CD4-positive, alpha-beta memory T cell (primary cell): ENCODE measurements around the gene ARMC10. TPM values are rescaled to one million over a fixed set of nuclear protein-coding genes. Genes with fewer than 3 reads are reported as not detected.

Experiments
- CTCF ChIA-PET: fragments of 350-600 bp; sonication (Branson Sonifier 250); formaldehyde crosslinking; loops from one replicate; lab custom pipeline; 2021; ENCODE audit warnings: inconsistent platforms; ENCODE audit not compliant: partially characterized antibody; lab: Charles Lee
- POLR2A ChIA-PET: fragments of 350-600 bp; sonication (Branson Sonifier 250); formaldehyde crosslinking; loops from one replicate; lab custom pipeline; 2021; ENCODE audit not compliant: partially characterized antibody; lab: Charles Lee
- DNase-seq, 5 donors: peaks; one replicate each; pipeline versions ENCODE4 v3.0.0 to v3.0.0-alpha.2; 2020 to 2022; ENCODE audit warnings: mixed read lengths in 1 of 5
- H3K27ac ChIP-seq: one replicate; pipeline ENCODE4 v1.7.0; 2013; ENCODE audit warnings: low read depth, low read length
- H3K27me3 ChIP-seq: 2 replicates; pipeline ENCODE4 v1.7.0; 2013; ENCODE audit warnings: mild to moderate bottlenecking, low read length, moderate library complexity; ENCODE audit not compliant: insufficient read depth
- H3K36me3 ChIP-seq: 2 replicates; pipeline ENCODE4 v1.7.0; 2013; ENCODE audit warnings: mild to moderate bottlenecking, low read length, moderate library complexity; ENCODE audit not compliant: insufficient read depth
- H3K4me1 ChIP-seq: 2 replicates; pipeline ENCODE4 v1.7.0; 2013; ENCODE audit warnings: mild to moderate bottlenecking, low read length, moderate library complexity; ENCODE audit not compliant: insufficient read depth
- H3K4me3 ChIP-seq, 2 donors: one replicate each; pipeline ENCODE4 v1.7.0; 2013; ENCODE audit warnings: low read length in 2 of 2, mild to moderate bottlenecking in 1 of 2
- H3K9me3 ChIP-seq, 2 donors: one replicate each; pipeline ENCODE4 v1.7.0; 2013; ENCODE audit warnings: low read length in 2 of 2, control low read depth in 1 of 2; ENCODE audit not compliant: control insufficient read depth in 1 of 2
- H3K27ac Mint-ChIP-seq, 7 donors: one replicate each; pipeline ENCODE4 v1.8.0; 2020 to 2021; ENCODE audit warnings: mixed read lengths in 7 of 7, mild to moderate bottlenecking in 6 of 7, inconsistent platforms in 3 of 7, moderate library complexity in 3 of 7
- H3K27me3 Mint-ChIP-seq, 2 donors: one replicate each; pipeline ENCODE4 v1.8.0; 2020 to 2021; ENCODE audit warnings: mixed read lengths in 2 of 2
- H3K36me3 Mint-ChIP-seq, 2 donors: one replicate each; pipeline ENCODE4 v1.8.0; 2020 to 2021; ENCODE audit warnings: mixed read lengths in 2 of 2, inconsistent platforms in 1 of 2, mild to moderate bottlenecking in 1 of 2
- H3K4me1 Mint-ChIP-seq, 4 donors: one replicate each; pipeline ENCODE4 v1.8.0; 2020 to 2021; ENCODE audit warnings: mixed read lengths in 4 of 4, mild to moderate bottlenecking in 1 of 4
- H3K4me3 Mint-ChIP-seq, 8 donors: one replicate each; pipeline ENCODE4 v1.8.0; 2020 to 2021; ENCODE audit warnings: mixed read lengths in 8 of 8, mild to moderate bottlenecking in 7 of 8, moderate library complexity in 6 of 8, inconsistent platforms in 3 of 8
- H3K9me3 Mint-ChIP-seq, 8 donors: one replicate each; pipeline ENCODE4 v1.8.0; 2020 to 2021; ENCODE audit warnings: mixed read lengths in 8 of 8, mild to moderate bottlenecking in 5 of 8, inconsistent platforms in 3 of 8, moderate library complexity in 1 of 8
- intact Hi-C: fragments of 100-400 bp; cut with micrococcal nuclease; formaldehyde crosslinking; loops from one replicate; pipeline ENCODE4 v1.15.1; 2023
- polyA plus RNA-seq, 2 donors: library from polyadenylated mRNA; unstranded; fragments of 300-500 nt; fragmentation: Illumina TruSeq; gene quantifications; one replicate each; pipeline ENCODE4 v1.2.3, GENCODE V29; 2021
- total RNA-seq, 2 experiments: library from RNA; stranded (reverse); gene quantifications; one replicate each; pipeline ENCODE4 v1.2.3, GENCODE V29; 2021

Gene ARMC10
- total and polyA plus RNA-seq, 4 experiments from 2014 or later, result 28.4 to 54.2 (median 35.8) TPM

DNA sequence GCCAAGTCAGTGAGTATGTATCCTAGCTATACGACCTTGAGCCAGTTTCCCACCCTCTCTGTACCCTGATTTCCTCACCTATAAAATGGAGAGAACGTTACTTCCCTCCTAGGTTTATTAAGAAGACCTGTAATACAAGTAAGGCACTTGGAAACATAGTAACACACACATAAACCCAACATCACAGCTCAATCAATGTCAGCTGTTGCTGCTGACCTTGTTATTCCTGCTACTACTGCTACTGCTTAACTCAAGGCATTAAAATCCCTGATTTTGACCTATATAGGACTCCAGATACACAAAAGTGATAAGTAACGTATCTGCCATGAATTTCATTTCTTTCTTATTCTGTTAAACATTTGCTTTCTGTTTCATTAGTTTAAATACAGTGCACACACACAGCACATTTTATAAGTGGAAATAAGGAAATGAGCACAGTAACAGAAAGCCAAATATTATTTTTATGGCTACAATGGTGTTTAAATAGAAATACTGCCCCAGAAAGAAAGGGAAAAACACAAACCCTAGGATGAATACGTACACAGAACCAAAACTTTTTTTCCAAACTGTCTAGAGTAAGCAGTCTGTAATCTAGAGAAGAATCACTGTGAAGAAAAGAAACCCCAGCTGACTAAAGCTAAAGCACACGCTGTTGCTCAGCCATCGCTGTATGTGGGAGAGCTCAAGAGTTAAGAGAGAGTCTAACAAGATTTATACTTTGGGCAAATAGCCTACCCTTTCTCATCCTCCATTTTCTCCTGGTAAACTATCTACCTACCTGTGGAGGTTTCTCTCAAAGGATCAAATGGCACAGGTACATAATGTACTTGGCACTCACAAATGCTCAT is 55.0 kb downstream of the ARMC10 start:
- intact Hi-C loops, result no loop called here
- POLR2A ChIA-PET, result no interaction called here
- Histone ChIP-seq H3K9me3 (no peaks in the 10 kb centered on the region), H3K4me3 (no peak overlapping the region), H3K27me3 (no peaks in the 10 kb centered on the region), H3K4me1 (no peaks in the 10 kb centered on the region), H3K36me3 (peaks cover 6% of the 10 kb centered on the region), H3K27ac (no peak overlapping the region)
- no peak for DNase-seq
- Mint-ChIP-seq H3K4me1 (peaks cover 5 to 13% (median 10%) of the 10 kb centered on the region in 4 donors), H3K9me3 (no peaks in the 10 kb centered on the region), H3K27me3 (no peaks in the 10 kb centered on the region), H3K4me3 (no peak overlapping the region), H3K27ac (peak overlapping the region in 1 of 7 donors; percentile 31), H3K36me3 (peaks cover 23 to 27% of the 10 kb centered on the region in 2 donors)
- CTCF ChIA-PET, result no interaction called here

- ChIA-PET CTCF (interaction anchor here (0.7 kb wide), 1 partner anchor 17 kb away, joined by 3 read pairs; no protein-coding TSS in a partner anchor), POLR2A (no interaction called here)
- Mint-ChIP-seq H3K36me3 (peaks cover 21 to 24% of the 10 kb centered on the region in 2 donors), H3K27me3 (no peaks in the 10 kb centered on the region), H3K27ac (no peak overlapping the region), H3K4me1 (peaks cover 5 to 13% (median 10%) of the 10 kb centered on the region in 4 donors), H3K9me3 (no peaks in the 10 kb centered on the region), H3K4me3 (no peak overlapping the region)
- H3K36me3 ChIP-seq, result peaks cover 6% of the 10 kb centered on the region
- no peaks in the 10 kb centered on the region for H3K9me3 ChIP-seq
- intact Hi-C loops, result no loop called here
- no peaks in the 10 kb centered on the region for H3K4me1 ChIP-seq
- no peaks in the 10 kb centered on the region for H3K27me3 ChIP-seq
- no peak for DNase-seq
- H3K4me3 ChIP-seq, result no peak overlapping the region
- no peak overlapping the region for H3K27ac ChIP-seq
These were observed 56.1 kb downstream of the ARMC10 start for GRCh38 chr7:103130901-103131624.

- no peak for DNase-seq
- intact Hi-C loops, result no loop called here
- CTCF ChIA-PET, result no interaction called here
These were observed 58.2 kb downstream of the ARMC10 start for GRCh38 chr7:103132995-103133688.

GRCh38 chr7:103134836-103135554 is 60.1 kb downstream of the ARMC10 start:
- Mint-ChIP-seq H3K4me3 (no peak overlapping the region), H3K27ac (peak overlapping the region in 1 of 7 donors; percentile 12), H3K9me3 (no peaks in the 10 kb centered on the region), H3K27me3 (no peaks in the 10 kb centered on the region), H3K36me3 (no peaks in the 10 kb centered on the region), H3K4me1 (peaks cover 0 to 11% (median 8%) of the 10 kb centered on the region in 4 donors)
- intact Hi-C loops, result no loop called here
- POLR2A ChIA-PET, result no interaction called here
- Histone ChIP-seq H3K4me1 (no peaks in the 10 kb centered on the region), H3K4me3 (no peak overlapping the region), H3K36me3 (no peaks in the 10 kb centered on the region), H3K27ac (no peak overlapping the region), H3K27me3 (no peaks in the 10 kb centered on the region), H3K9me3 (no peaks in the 10 kb centered on the region)
- CTCF ChIA-PET, result no interaction called here
- DNase-seq, result no peak

More at GRCh38 chr7:103132995-103133688, 58.2 kb downstream of the ARMC10 start:
- no peaks in the 10 kb centered on the region for H3K36me3 ChIP-seq
- H3K27ac ChIP-seq, result no peak overlapping the region
- H3K9me3 Mint-ChIP-seq, result no peaks in the 10 kb centered on the region
- H3K4me3 Mint-ChIP-seq, result no peak overlapping the region
- no peaks in the 10 kb centered on the region for H3K27me3 ChIP-seq
- POLR2A ChIA-PET, result no interaction called here
- H3K4me1 ChIP-seq, result no peaks in the 10 kb centered on the region
- H3K9me3 ChIP-seq, result no peaks in the 10 kb centered on the region
- H3K27ac Mint-ChIP-seq, result peak overlapping the region in 1 of 7 donors; percentile 31
- peaks cover 5 to 7% of the 10 kb centered on the region in 2 donors for H3K36me3 Mint-ChIP-seq
- peaks cover 0 to 13% (median 9%) of the 10 kb centered on the region in 4 donors for H3K4me1 Mint-ChIP-seq
- no peaks in the 10 kb centered on the region for H3K27me3 Mint-ChIP-seq
- H3K4me3 ChIP-seq, result no peak overlapping the region

- Mint-ChIP-seq H3K27ac (no peak overlapping the region), H3K27me3 (no peaks in the 10 kb centered on the region), H3K4me3 (no peak overlapping the region), H3K4me1 (peaks cover 0 to 17% (median 4%) of the 10 kb centered on the region in 4 donors), H3K9me3 (no peaks in the 10 kb centered on the region), H3K36me3 (peaks cover 0 to 13% of the 10 kb centered on the region in 2 donors)
- no peaks in the 10 kb centered on the region for H3K9me3 ChIP-seq
- intact Hi-C loops, result loop anchor here (10.0 kb wide), 1 partner anchor 1065 kb away; the partner anchor contains the start of gene ORC5
- no peaks in the 10 kb centered on the region for H3K27me3 ChIP-seq
- DNase-seq, result no peak
- no peak overlapping the region for H3K4me3 ChIP-seq
- ChIA-PET CTCF (no interaction called here), POLR2A (interaction anchor here (1.0 kb wide), 1 partner anchor 9 kb away, joined by 3 read pairs; the partner anchor contains the start of gene NAPEPLD)
- no peaks in the 10 kb centered on the region for H3K36me3 ChIP-seq
- H3K4me1 ChIP-seq, result no peaks in the 10 kb centered on the region
- no peak overlapping the region for H3K27ac ChIP-seq
These were observed 65.1 kb downstream of the ARMC10 start for GRCh38 chr7:103140061-103140460.

DNA sequence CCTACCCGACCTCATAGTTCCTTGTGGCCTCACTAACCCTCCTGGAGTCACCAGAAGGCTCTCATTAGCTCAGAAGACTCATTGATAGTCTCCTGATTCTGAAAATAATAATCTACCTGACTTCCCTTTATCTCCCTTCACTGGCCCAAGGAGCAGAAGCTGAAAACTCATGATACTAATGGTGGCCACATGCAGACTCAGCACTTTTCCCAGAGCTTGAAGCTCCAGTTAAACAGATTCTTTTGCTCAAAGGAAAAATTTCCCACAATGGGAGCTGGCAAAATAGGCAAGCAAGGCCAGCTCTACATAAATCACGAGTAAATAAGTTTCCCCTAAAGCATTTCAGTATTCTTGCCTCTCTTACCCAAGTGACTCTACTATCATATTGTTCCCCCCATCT is 65.7 kb downstream of the ARMC10 start:
- intact Hi-C loops, result loop anchor here (10.0 kb wide), 1 partner anchor 1064 kb away; the partner anchor contains the start of gene ORC5
- H3K4me3 Mint-ChIP-seq, result no peak overlapping the region
- H3K4me1 Mint-ChIP-seq, result peaks cover 1 to 22% (median 7%) of the 10 kb centered on the region in 4 donors
- no peak for DNase-seq
- no peak overlapping the region for H3K27ac Mint-ChIP-seq
- peaks cover 0 to 13% of the 10 kb centered on the region in 2 donors for H3K36me3 Mint-ChIP-seq
- POLR2A ChIA-PET, result interaction anchor here (1.0 kb wide), 1 partner anchor 8 kb away, joined by 3 read pairs; the partner anchor contains the start of gene NAPEPLD
- Histone ChIP-seq H3K27ac (no peak overlapping the region), H3K27me3 (no peaks in the 10 kb centered on the region), H3K9me3 (no peaks in the 10 kb centered on the region), H3K4me3 (no peak overlapping the region), H3K4me1 (no peaks in the 10 kb centered on the region), H3K36me3 (no peaks in the 10 kb centered on the region)
- H3K9me3 Mint-ChIP-seq, result no peaks in the 10 kb centered on the region
- no peaks in the 10 kb centered on the region for H3K27me3 Mint-ChIP-seq
- CTCF ChIA-PET, result no interaction called here
